Neuron (in vitro differentiated cells): Measurements from ENCODE around the gene CD70.
"Not testable (repeated sequence)": the region's sequence is repeated elsewhere in the genome, so short reads cannot be mapped to it uniquely, and the experiment has no call there.

Experiments used
- H2AFZ ChIP-seq: one replicate; pipeline ENCODE4 v1.6.1; 2013; ENCODE audit warnings: low read depth, mild to moderate bottlenecking, inconsistent platforms, low read length, moderate library complexity
- H3K27me3 ChIP-seq: one replicate; pipeline ENCODE4 v1.6.1; 2013; ENCODE audit warnings: low read length; ENCODE audit not compliant: insufficient read depth
- H3K36me3 ChIP-seq: one replicate; pipeline ENCODE4 v1.6.1; 2013; ENCODE audit warnings: low read length; ENCODE audit not compliant: insufficient read depth
- H3K4me1 ChIP-seq: one replicate; pipeline ENCODE4 v1.6.1; 2013; ENCODE audit warnings: low read length; ENCODE audit not compliant: insufficient read depth
- H3K4me3 ChIP-seq: 2 replicates; pipeline ENCODE4 v1.5.1; 2013; ENCODE audit warnings: mild to moderate bottlenecking, low read length, moderate library complexity
- H3K9me3 ChIP-seq: one replicate; pipeline ENCODE4 v1.6.1; 2013; ENCODE audit warnings: low read length

Gene CD70

GRCh38 chr19:6590827-6591319 lies at the start of gene CD70:
Gene CD70 (minus strand): TSS chr19:6591150. CDS start chr19:6591002, 148 bp downstream.
- Histone ChIP-seq H3K27me3 (peaks cover 62% of the 10 kb centered on the region), H3K4me1 (peaks cover 9% of the 10 kb centered on the region), H2AFZ (peak within 1 kb of the TSS; percentile 23), H3K9me3 (no peaks in the 10 kb centered on the region), H3K36me3 (no peaks in the 10 kb centered on the region), H3K4me3 (no peak within 1 kb of the TSS)

- H3K27me3 ChIP-seq, H3K36me3 ChIP-seq, H3K9me3 ChIP-seq, H3K4me3 ChIP-seq, H3K4me1 ChIP-seq, H2AFZ ChIP-seq: not testable (repeated sequence)
Measured at GRCh38 chr19:6640333-6640732, 49.4 kb upstream of the CD70 start.

- no peaks in the 10 kb centered on the region for H3K4me1 ChIP-seq
- no peaks in the 10 kb centered on the region for H3K36me3 ChIP-seq
- no peak overlapping the region for H3K4me3 ChIP-seq
- peaks cover 2% of the 10 kb centered on the region for H3K27me3 ChIP-seq
- H2AFZ ChIP-seq: no peak overlapping the region
- H3K9me3 ChIP-seq: no peaks in the 10 kb centered on the region
Measured at GRCh38 chr19:6639439-6639838, 48.5 kb upstream of the CD70 start.

GRCh38 chr19:6633456-6633813 lies 42.5 kb upstream of the CD70 start:
- H3K9me3 ChIP-seq, H3K4me1 ChIP-seq, H3K4me3 ChIP-seq, H3K27me3 ChIP-seq, H3K36me3 ChIP-seq, H2AFZ ChIP-seq: not testable (repeated sequence)

- H3K36me3 ChIP-seq, H2AFZ ChIP-seq, H3K9me3 ChIP-seq, H3K27me3 ChIP-seq, H3K4me3 ChIP-seq, H3K4me1 ChIP-seq: not testable (repeated sequence)
Measured at GRCh38 chr19:6632747-6633455, 42.0 kb upstream of the CD70 start.

- Histone ChIP-seq H3K9me3 (no peaks in the 10 kb centered on the region), H2AFZ (no peak overlapping the region), H3K4me3 (no peak overlapping the region), H3K4me1 (no peaks in the 10 kb centered on the region), H3K36me3 (no peaks in the 10 kb centered on the region), H3K27me3 (no peaks in the 10 kb centered on the region)
Measured at GRCh38 chr19:6632002-6632621, 41.2 kb upstream of the CD70 start.

- peaks cover 2% of the 10 kb centered on the region for H3K27me3 ChIP-seq
- no peaks in the 10 kb centered on the region for H3K4me1 ChIP-seq
- no peaks in the 10 kb centered on the region for H3K9me3 ChIP-seq
- H3K4me3 ChIP-seq: no peak overlapping the region
- no peaks in the 10 kb centered on the region for H3K36me3 ChIP-seq
- no peak overlapping the region for H2AFZ ChIP-seq
Measured at GRCh38 chr19:6626764-6627163, 35.8 kb upstream of the CD70 start.

GRCh38 chr19:6617374-6617773 lies 26.4 kb upstream of the CD70 start:
- H3K4me3 ChIP-seq: no peak overlapping the region
- H3K36me3 ChIP-seq: no peaks in the 10 kb centered on the region
- no peak overlapping the region for H2AFZ ChIP-seq
- H3K9me3 ChIP-seq: no peaks in the 10 kb centered on the region
- no peaks in the 10 kb centered on the region for H3K27me3 ChIP-seq
- no peaks in the 10 kb centered on the region for H3K4me1 ChIP-seq

GRCh38 chr19:6616011-6616410 lies 25.1 kb upstream of the CD70 start:
- Histone ChIP-seq H3K9me3 (no peaks in the 10 kb centered on the region), H3K36me3 (no peaks in the 10 kb centered on the region), H2AFZ (no peak overlapping the region), H3K4me3 (no peak overlapping the region), H3K27me3 (peaks cover 4% of the 10 kb centered on the region), H3K4me1 (no peaks in the 10 kb centered on the region)

GRCh38 chr19:6613711-6614110 lies 22.8 kb upstream of the CD70 start:
- Histone ChIP-seq H3K4me1 (no peaks in the 10 kb centered on the region), H3K36me3 (no peaks in the 10 kb centered on the region), H3K9me3 (no peaks in the 10 kb centered on the region), H3K4me3 (no peak overlapping the region), H3K27me3 (peaks cover 9% of the 10 kb centered on the region), H2AFZ (no peak overlapping the region)

GRCh38 chr19:6610934-6611852 lies 20.2 kb upstream of the CD70 start:
- Histone ChIP-seq H3K27me3 (peaks cover 9% of the 10 kb centered on the region), H3K4me3 (no peak overlapping the region), H3K9me3 (no peaks in the 10 kb centered on the region), H3K36me3 (no peaks in the 10 kb centered on the region), H3K4me1 (no peaks in the 10 kb centered on the region), H2AFZ (no peak overlapping the region)

- Histone ChIP-seq H2AFZ (no peak overlapping the region), H3K27me3 (peaks cover 9% of the 10 kb centered on the region), H3K4me3 (no peak overlapping the region), H3K36me3 (no peaks in the 10 kb centered on the region), H3K4me1 (no peaks in the 10 kb centered on the region), H3K9me3 (no peaks in the 10 kb centered on the region)
Measured at GRCh38 chr19:6608940-6609339, 18.0 kb upstream of the CD70 start.

- not testable (repeated sequence) for H2AFZ ChIP-seq, H3K4me1 ChIP-seq, H3K36me3 ChIP-seq, H3K27me3 ChIP-seq, H3K4me3 ChIP-seq, H3K9me3 ChIP-seq
Measured at GRCh38 chr19:6608146-6608545, 17.2 kb upstream of the CD70 start.
